HepG2 (cell line): Measurements from ENCODE around the gene PCSK5. TPM values are rescaled to one million over a fixed set of nuclear protein-coding genes. Genes with fewer than 3 reads are reported as not detected.
A peak's percentile ranks its signal among the peaks of the same experiment; 100 is the strongest.

ENCODE experiments used
- ATAC-seq: fragments of 200-7000 bp; cut with Tn5 transposase; 3 replicates; pipeline ENCODE4 v1.9.1; 2020; ENCODE audit warnings: mild to moderate bottlenecking, moderate library complexity
- BruUV-seq: library from RNA; stranded (reverse); fragments of 400-500 nt; replicated peaks from 2 replicates; lab custom pipeline; 2021; lab: Mats Ljungman, UMichigan
- CTCF ChIA-PET: fragments of 300-600 bp; formaldehyde crosslinking; extraction: SDS; loops from one replicate; lab custom pipeline; 2021; ENCODE audit warnings: low total read pairs, inconsistent platforms, low intra/inter-chr PET ratio; lab: Yijun Ruan, JAX
- POLR2A ChIA-PET: fragments of 350-600 bp; sonication (Branson Sonifier 250); formaldehyde crosslinking; loops from one replicate; lab custom pipeline; 2020; ENCODE audit warnings: antibody characterized with exemption, inconsistent platforms; lab: Yijun Ruan, JAX
- DNase-seq: peaks from one replicate; pipeline ENCODE4 v3.0.0-alpha.2; 2015; ENCODE audit warnings: low spot score
- FAIRE-seq: peaks from 3 replicates; lab custom pipeline; 2011; peaks lifted over from hg19 to GRCh38; lab: Jason Lieb, UNC
- H2AFZ ChIP-seq: one replicate; pipeline ENCODE4 v1.6.1; 2011; ENCODE audit warnings: low read length, inconsistent platforms
- H3K27ac ChIP-seq: fragments of 300-600 bp; 3 replicates; pipeline ENCODE4 v1.8.0; 2011; ENCODE audit warnings: mixed run types, mild to moderate bottlenecking, mixed read lengths, low read length, inconsistent platforms; ENCODE audit not compliant: insufficient read depth; ENCODE audit errors: extremely low read length
- H3K27me3 ChIP-seq, 2 experiments: fragments of 200-600 bp in 1 of 2; 2 replicates in 1 of 2; 3 replicates in 1 of 2; pipeline versions ENCODE4 v1.6.0 to v1.8.0; 2011; ENCODE audit warnings: low read length in 2 of 2, mild to moderate bottlenecking in 2 of 2, moderate library complexity in 2 of 2, inconsistent platforms in 1 of 2; ENCODE audit not compliant: insufficient read depth in 2 of 2, control insufficient read depth in 1 of 2
- H3K36me3 ChIP-seq, 2 experiments: fragments of 200-600 bp in 1 of 2; replicated peaks in 1 of 2; 2 replicates in 1 of 2; 3 replicates in 1 of 2; pipeline versions ENCODE4 v1.5.1 to v1.8.0; 2011; ENCODE audit warnings: low read length in 2 of 2, inconsistent platforms in 1 of 2; ENCODE audit not compliant: insufficient read depth in 2 of 2, control insufficient read depth in 1 of 2
- H3K4me1 ChIP-seq: 2 replicates; pipeline ENCODE4 v1.5.1; 2012; ENCODE audit warnings: low read length, inconsistent platforms; ENCODE audit not compliant: insufficient read depth
- H3K4me2 ChIP-seq: 2 replicates; pipeline ENCODE4 v1.6.0; 2011; ENCODE audit warnings: low read depth, low read length, inconsistent platforms
- H3K4me3 ChIP-seq, 3 experiments: fragments of 200-600 bp in 1 of 3; sonication (generic), shearing (Covaris generic) in 1 of 3; replicated peaks in 1 of 3; 2 replicates each; pipeline ENCODE4 v1.5.1; 2011 to 2016; ENCODE audit warnings: low read length in 3 of 3, inconsistent platforms in 2 of 3, low read depth in 2 of 3, mild to moderate bottlenecking in 2 of 3, control low read depth in 1 of 3, mixed read lengths in 1 of 3; ENCODE audit not compliant: insufficient read depth in 1 of 3
- H3K79me2 ChIP-seq: one replicate; pipeline ENCODE4 v1.6.1; 2011; ENCODE audit warnings: low read length, inconsistent platforms; ENCODE audit not compliant: insufficient read depth
- H3K9ac ChIP-seq: 2 replicates; pipeline ENCODE4 v1.6.0; 2011; ENCODE audit warnings: mild to moderate bottlenecking, low read depth, low read length, inconsistent platforms; ENCODE audit not compliant: insufficient read depth
- H3K9me3 ChIP-seq: 2 replicates; pipeline ENCODE4 v1.5.1; 2012; ENCODE audit warnings: mild to moderate bottlenecking, low read length
- H4K20me1 ChIP-seq: 2 replicates; pipeline ENCODE4 v1.6.0; 2011; ENCODE audit warnings: inconsistent platforms, mild to moderate bottlenecking, low read length, moderate library complexity; ENCODE audit not compliant: insufficient read depth
- CREBL2 ChIP-seq: sonication (generic); formaldehyde crosslinking; IDR thresholded peaks from 2 replicates; pipeline ENCODE4 v1.8.1; 2023; ENCODE audit warnings: missing genetic modification reagents, mild to moderate bottlenecking, borderline replicate concordance
- IRF1 ChIP-seq: sonication (generic); formaldehyde crosslinking; IDR thresholded peaks from 2 replicates; pipeline ENCODE4 v1.4.0; 2020; ENCODE audit warnings: low read depth, mild to moderate bottlenecking, missing genetic modification reagents
- JARID2 ChIP-seq: sonication (generic); formaldehyde crosslinking; IDR thresholded peaks from 2 replicates; pipeline ENCODE4 v1.8.1; 2023; ENCODE audit warnings: missing genetic modification reagents, inconsistent platforms; ENCODE audit not compliant: insufficient replicate concordance
- KMT2B ChIP-seq: IDR thresholded peaks from 2 replicates; pipeline ENCODE4 v1.6.1; 2016; ENCODE audit warnings: missing genetic modification reagents, missing compliant biosample characterization
- MAFK ChIP-seq, 2 experiments: IDR thresholded peaks in 1 of 2; conservative IDR thresholded peaks in 1 of 2; 2 replicates each; pipeline ENCODE4 v1.6.1; 2011; ENCODE audit warnings: improper control_type of control experiment in 2 of 2, low read length in 2 of 2
- SAP130 ChIP-seq: IDR thresholded peaks from 2 replicates; pipeline ENCODE4 v1.6.1; 2016; ENCODE audit warnings: low read depth
- SP5 ChIP-seq: IDR thresholded peaks from 2 replicates; pipeline ENCODE4 v1.6.1; 2016; ENCODE audit warnings: low read depth, borderline replicate concordance
- ZNF207 ChIP-seq: fragments of 450-650 bp; IDR thresholded peaks from 2 replicates; pipeline ENCODE4 v1.6.1; 2016; ENCODE audit warnings: antibody characterized with exemption, borderline replicate concordance
- ZSCAN29 ChIP-seq: sonication (generic); formaldehyde crosslinking; conservative IDR thresholded peaks from 2 replicates; pipeline ENCODE4 v1.4.0; 2020; ENCODE audit warnings: mild to moderate bottlenecking, missing genetic modification reagents
- WGBS: methylation state at CpG from one replicate; pipeline ENCODE4 v1.1.6; 2017; ENCODE audit warnings: low lambda C conversion rate; 5-methylcytosine and 5-hydroxymethylcytosine counted together
- in situ Hi-C: cut with HindIII; loops from 2 replicates; pipeline ENCODE4 v1.10.0; 2017; ENCODE audit warnings: low pct_unique_long_range_greater_than_20kb; ENCODE audit not compliant: extremely low pct_ligation_motif_present
- intact Hi-C: fragments of 100-400 bp; cut with micrococcal nuclease; formaldehyde crosslinking; loops from one replicate; pipeline ENCODE4 v1.10.0; 2022; ENCODE audit not compliant: unreplicated experiment
- polyA plus RNA-seq, 8 experiments: library from polyadenylated mRNA; depleted of rRNA in 3 of 8; stranded (reverse) in 7 of 8; unstranded in 1 of 8; fragments of >200 nt; fragmentation: Illumina TruSeq in 4 of 8; extraction: Trizol in 4 of 8; gene quantifications; 2 replicates each; pipeline versions ENCODE4 v1.2.1 to v1.2.3, GENCODE V29; 2011 to 2016; ENCODE audit warnings: low read depth in 4 of 8, missing spikeins in 1 of 8, mixed read lengths in 1 of 8; ENCODE audit not compliant: insufficient read depth in 1 of 8
- total RNA-seq, 5 experiments: library from RNA; depleted of rRNA; stranded (reverse); fragments of >200 nt; fragmentation: Illumina TruSeq; extraction: Trizol; gene quantifications; 2 replicates each; pipeline ENCODE4 v1.2.3, GENCODE V29; 2016; ENCODE audit warnings: low read depth in 1 of 5
- TF ChIP-seq, protein P1 (sequence below), 2 experiments: IDR thresholded peaks; 2 replicates each; pipeline ENCODE4 v1.6.1; 2011 to 2012; ENCODE audit warnings: low read length in 2 of 2, borderline replicate concordance in 1 of 2, low read depth in 1 of 2, mild to moderate bottlenecking in 1 of 2, moderate library complexity in 1 of 2

PCSK5 gene
- total and polyA plus RNA-seq, 2 of the 13 experiments (the other 11 are each of a cell fraction or from before 2014, with no cell fraction given): 0.55 to 0.66 TPM

DNA sequence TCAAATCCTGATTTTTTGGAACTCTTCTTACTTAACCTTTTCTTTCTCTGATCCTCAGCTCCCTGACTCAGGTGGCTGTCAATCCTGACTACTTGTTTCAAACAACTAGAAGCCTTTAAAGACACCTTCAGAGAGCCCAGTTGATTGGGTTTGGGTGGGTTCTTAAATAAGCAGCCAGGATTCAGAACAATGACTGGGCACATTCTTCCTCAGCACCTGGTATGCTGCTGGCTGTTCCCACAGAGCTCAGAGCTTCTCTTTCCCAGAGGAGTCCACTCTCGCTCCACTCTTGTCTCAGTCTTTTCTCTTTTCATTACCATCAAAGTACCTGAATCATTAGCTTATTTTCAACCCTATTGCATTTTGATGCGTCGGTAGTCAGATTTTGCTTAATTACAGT lies 22.5 kb downstream of the PCSK5 start:
- Histone ChIP-seq H3K79me2 (no peaks in the 10 kb centered on the region), H3K9ac (no peak overlapping the region), H3K4me1 (no peaks in the 10 kb centered on the region), H3K9me3 (no peaks in the 10 kb centered on the region), H3K4me2 (no peak overlapping the region), H3K27me3 (no peaks in the 10 kb centered on the region), H3K36me3 (no peaks in the 10 kb centered on the region), H3K4me3 (no peak overlapping the region), H4K20me1 (no peaks in the 10 kb centered on the region), H2AFZ (no peak overlapping the region), H3K27ac (no peak overlapping the region)
- no peak for ATAC-seq
- WGBS: 72% methylated on average over 3 of the region's 3 CpGs
- TF ChIP-seq ZSCAN29 (CRISPR knock-in tag) (no peak), CREBL2 (CRISPR knock-in tag) (no peak), KMT2B (CRISPR knock-in tag) (no peak)
- ChIA-PET POLR2A (no interaction called here), CTCF (no interaction called here)
- DNase-seq: no peak
- intact Hi-C loops: no loop called here
- in situ Hi-C loops: no loop called here
- no TSS peak for BruUV-seq
- no peak for FAIRE-seq

DNA sequence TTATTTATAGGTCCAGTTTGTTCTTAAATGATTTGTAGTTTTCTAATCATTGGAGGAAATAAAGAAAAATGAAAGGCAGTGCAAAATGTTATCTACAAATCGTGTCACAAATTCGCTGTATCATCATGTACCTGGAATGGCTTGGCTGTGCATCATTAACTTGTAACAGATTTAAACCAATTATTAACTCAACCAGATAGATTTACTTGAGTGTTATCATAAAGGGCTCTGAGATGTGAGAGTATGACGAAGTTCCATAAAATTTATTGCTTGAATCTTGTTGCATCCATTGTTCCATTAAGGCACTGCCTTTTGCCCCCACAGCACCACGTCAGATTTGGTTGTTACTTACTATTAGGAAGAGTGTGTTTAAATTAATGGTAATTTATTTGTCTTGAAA lies 23.5 kb downstream of the PCSK5 start:
- intact Hi-C loops: no loop called here
- ChIA-PET POLR2A (no interaction called here), CTCF (no interaction called here)
- H3K27me3 ChIP-seq: no peaks in the 10 kb centered on the region
- H3K4me3 ChIP-seq: no peak overlapping the region
- no TSS peak for BruUV-seq
- FAIRE-seq: no peak
- no peaks in the 10 kb centered on the region for H4K20me1 ChIP-seq
- H3K27ac ChIP-seq: no peak overlapping the region
- TF ChIP-seq SAP130 (CRISPR knock-in tag) (no peak), SP5 (CRISPR knock-in tag) (no peak), IRF1 (CRISPR knock-in tag) (no peak), MAFK (conservative IDR thresholded peaks at IDR 0.05 in 1 of 2, IDR thresholded peaks at IDR 0.05 in 1 of 2; ENCODE audit: low read length in 2 of 2) (0 out of 4 replicates have a peak, but pooled peaks have one; percentile 9 to 16), JARID2 (CRISPR knock-in tag) (no peak), ZNF207 (no peak)
- TF ChIP-seq, protein P1, sequence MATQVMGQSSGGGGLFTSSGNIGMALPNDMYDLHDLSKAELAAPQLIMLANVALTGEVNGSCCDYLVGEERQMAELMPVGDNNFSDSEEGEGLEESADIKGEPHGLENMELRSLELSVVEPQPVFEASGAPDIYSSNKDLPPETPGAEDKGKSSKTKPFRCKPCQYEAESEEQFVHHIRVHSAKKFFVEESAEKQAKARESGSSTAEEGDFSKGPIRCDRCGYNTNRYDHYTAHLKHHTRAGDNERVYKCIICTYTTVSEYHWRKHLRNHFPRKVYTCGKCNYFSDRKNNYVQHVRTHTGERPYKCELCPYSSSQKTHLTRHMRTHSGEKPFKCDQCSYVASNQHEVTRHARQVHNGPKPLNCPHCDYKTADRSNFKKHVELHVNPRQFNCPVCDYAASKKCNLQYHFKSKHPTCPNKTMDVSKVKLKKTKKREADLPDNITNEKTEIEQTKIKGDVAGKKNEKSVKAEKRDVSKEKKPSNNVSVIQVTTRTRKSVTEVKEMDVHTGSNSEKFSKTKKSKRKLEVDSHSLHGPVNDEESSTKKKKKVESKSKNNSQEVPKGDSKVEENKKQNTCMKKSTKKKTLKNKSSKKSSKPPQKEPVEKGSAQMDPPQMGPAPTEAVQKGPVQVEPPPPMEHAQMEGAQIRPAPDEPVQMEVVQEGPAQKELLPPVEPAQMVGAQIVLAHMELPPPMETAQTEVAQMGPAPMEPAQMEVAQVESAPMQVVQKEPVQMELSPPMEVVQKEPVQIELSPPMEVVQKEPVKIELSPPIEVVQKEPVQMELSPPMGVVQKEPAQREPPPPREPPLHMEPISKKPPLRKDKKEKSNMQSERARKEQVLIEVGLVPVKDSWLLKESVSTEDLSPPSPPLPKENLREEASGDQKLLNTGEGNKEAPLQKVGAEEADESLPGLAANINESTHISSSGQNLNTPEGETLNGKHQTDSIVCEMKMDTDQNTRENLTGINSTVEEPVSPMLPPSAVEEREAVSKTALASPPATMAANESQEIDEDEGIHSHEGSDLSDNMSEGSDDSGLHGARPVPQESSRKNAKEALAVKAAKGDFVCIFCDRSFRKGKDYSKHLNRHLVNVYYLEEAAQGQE (IDR thresholded peaks at IDR 0.05; ENCODE audit: borderline replicate concordance in 1 of 2, low read depth in 1 of 2, low read length in 2 of 2): no peak
- TF ChIP-seq, all 625 proteins: peak for 1
- H2AFZ ChIP-seq: no peak overlapping the region
- no peaks in the 10 kb centered on the region for H3K4me1 ChIP-seq
- DNase-seq (no peak), ATAC-seq (no peak)
- no peak overlapping the region for H3K4me2 ChIP-seq
- in situ Hi-C loops: no loop called here
- no peak overlapping the region for H3K9ac ChIP-seq
- no peaks in the 10 kb centered on the region for H3K9me3 ChIP-seq
- H3K79me2 ChIP-seq: no peaks in the 10 kb centered on the region
- WGBS: 12% methylated on average over 4 of the region's 4 CpGs
- H3K36me3 ChIP-seq: no peaks in the 10 kb centered on the region
